Stimulated activated CD4-positive, alpha-beta T cell treated with anti-CD3 and anti-CD28 coated beads, Interleukin-2, amount 100 ng/mL, for 48 hours (primary cell): ENCODE results near the gene HGS.
"Not testable (repeated sequence)": the region's sequence is repeated elsewhere in the genome, so short reads cannot be mapped to it uniquely, and the experiment has no call there.

Source experiments
- DNase-seq, 2 donors: peaks; one replicate each; pipeline ENCODE4 v3.0.0-alpha.2; 2020

The HGS gene

GRCh38 chr17:81722184-81723120 lies 38.6 kb downstream of the HGS start:
- no peak for DNase-seq

DNA sequence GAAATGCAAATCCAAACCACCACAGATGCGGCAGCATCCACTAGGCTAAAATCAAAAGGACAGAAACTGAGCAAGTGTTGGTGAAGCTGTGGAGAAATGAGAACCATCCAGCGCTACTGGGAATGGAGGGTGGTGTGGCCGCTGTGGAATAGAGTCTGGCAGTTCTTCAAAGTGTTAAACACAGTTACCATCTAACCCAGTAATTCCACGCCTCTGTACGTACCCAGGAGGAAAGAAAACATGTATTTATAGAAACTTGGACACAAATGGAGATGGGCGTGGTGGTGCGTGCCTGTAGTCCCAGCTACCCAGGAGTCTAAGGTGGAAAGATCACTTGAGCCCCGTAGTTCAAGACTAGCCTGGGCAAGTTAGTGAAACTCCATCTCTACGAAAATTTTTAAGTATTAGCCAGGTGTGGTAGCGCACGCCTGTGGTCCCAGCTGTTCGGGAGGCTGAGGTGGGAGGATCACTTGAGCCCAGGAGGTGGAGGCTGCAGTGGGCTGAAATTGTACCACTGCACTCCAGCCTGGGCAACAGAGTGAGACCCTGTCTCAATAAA lies 39.9 kb downstream of the HGS start:
- DNase-seq, result no peak

GRCh38 chr17:81725439-81725838 lies 41.6 kb downstream of the HGS start:
- no peak for DNase-seq

DNA sequence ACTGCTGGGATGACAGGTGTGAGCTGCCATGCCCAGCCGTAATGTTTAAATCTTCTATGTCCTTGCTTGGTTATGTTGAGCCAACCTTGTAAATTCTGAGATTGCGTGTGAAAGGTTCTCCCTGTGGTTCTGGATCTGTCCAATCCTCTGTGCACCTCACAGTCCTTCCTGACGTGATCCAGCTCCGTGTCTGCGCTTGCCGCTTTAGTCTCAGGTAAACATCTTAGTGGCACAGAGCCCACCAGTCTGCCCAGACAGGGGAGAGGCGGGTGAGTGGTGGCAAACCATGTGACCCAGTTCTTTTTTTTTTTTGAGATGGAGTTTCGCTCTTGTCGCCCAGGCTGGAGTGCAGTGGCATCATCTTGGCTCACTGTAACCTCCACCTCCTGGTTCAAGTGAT lies 42.2 kb downstream of the HGS start:
- DNase-seq, result no peak

- no peak for DNase-seq
Observed at GRCh38 chr17:81727324-81728031, 43.7 kb downstream of the HGS start.

- peak; percentile 70 to 74 for DNase-seq
Observed at GRCh38 chr17:81733507-81734404, 49.9 kb downstream of the HGS start.

- DNase-seq, result no peak
Observed at GRCh38 chr17:81734405-81735263, 50.8 kb downstream of the HGS start.

DNA sequence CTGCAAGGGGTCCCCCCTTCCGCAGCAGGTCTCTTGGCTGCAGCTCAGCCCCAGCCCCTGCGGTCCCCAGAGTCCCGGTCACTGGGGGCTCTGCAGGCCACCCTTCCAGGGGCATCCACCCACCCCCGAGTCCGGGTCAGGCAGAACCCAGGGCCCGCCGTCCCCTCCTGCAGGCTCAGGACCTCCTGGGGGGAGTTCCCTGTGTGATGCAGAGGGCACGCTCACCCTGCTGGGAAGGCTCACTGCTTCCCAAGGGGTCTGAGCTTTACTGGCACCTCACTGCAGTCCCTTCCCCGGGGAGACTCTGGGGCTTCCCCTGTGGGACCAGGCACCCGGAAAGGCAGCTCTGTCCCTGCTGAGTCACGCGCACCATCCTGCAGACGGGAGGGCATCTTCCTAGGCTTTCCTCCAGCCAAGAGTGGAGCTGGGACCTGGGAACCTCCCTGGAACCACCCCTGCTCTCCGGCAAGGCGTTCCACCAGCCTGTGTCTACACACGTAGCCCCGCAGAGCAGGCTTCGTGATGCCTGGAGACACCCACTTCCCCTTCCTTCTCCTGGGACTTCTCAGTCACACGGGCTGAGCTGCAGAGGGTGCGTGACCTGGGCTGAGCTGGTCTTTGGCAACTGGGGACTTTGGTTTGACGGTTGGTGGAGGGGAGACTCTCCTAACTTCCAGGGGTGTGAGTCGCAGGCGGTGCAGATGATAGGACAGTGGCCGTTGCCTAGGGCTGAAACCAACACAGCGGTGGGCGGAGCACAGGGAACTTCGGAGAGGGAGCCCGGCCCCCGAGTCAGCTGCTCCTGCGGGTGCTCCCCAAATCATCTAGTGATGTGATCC lies 51.7 kb downstream of the HGS start:
- DNase-seq, result no peak

GRCh38 chr17:81737947-81738800 lies 54.4 kb downstream of the HGS start:
- DNase-seq, result no peak

- DNase-seq, result no peak
Observed at GRCh38 chr17:81738801-81739393, 55.1 kb downstream of the HGS start.

- DNase-seq, result not testable (repeated sequence)
Observed at GRCh38 chr17:81739593-81739992, 55.8 kb downstream of the HGS start.

DNA sequence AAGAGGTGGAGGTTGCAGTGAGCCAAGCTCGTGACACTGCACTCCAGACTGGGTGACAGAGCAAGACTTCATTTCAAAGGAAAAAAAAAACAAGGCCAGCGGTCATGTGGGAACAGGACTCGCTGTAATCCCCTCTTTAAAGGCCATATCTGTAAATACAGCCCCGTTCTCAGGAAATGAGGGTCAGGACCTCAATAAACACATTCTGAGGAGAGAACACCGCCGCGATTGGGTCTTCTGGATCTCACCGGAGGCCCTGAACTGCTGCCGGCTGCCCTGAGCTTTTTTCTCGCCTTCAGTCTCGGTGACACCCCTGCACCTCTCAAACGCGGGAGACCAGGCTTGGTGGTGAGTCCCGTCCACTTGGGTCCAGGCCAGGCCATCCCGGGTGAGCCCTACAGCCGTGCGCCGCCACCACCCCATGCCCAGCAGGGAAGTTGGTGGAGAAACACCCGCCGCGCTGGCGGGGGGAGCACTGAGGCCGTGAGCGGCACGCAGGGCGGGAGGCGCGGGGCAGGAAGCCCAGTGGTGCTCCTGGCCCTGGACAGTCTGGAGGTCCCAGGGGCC lies 56.7 kb downstream of the HGS start:
- DNase-seq, result no peak

GRCh38 chr17:81741049-81741593 lies 57.3 kb downstream of the HGS start:
- DNase-seq, result no peak

DNA sequence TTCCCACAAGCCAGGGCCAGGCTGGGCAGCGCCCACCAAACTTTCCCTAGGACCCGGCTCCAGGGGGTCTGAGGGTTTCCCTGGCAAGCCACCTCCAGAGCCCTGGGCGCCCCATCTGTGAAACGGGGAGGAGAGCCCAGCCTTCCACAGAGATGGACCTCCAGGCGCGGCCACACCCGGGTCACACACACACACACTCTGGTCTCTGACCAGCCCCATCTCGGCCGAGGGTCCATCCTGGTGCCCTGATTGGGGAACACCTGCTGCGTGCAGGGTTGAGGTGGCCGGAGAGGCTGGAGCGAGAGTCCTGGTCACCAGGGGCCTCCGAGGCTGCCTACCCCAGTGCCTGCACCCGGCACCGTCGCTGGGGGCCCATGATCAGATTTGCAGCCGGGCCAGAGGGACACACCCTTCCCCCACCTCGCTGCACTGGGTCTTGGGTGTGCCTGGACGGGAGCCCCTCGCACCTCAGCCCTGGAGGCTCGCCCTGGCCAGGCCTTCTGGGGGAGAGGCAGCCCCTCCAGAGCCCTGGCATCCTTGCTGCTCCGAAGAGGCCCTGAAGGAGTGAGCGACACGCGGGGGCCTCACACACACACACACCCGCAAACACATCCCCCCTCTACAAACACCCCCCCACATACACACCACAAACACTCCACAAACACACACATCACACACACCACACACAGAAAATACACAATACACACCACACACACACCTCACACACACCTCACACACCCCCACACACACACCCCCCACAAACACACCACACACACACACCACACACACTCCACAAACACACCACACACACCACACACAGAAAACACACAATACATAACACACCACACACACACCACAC lies 58.0 kb downstream of the HGS start:
- no peak for DNase-seq
